GM12875 (cell line): ENCODE results near the gene PIGV.

Experiments
- H3K4me3 ChIP-seq: one replicate; pipeline ENCODE4 v1.5.1; 2011; ENCODE audit warnings: low read depth, low read length, control low read depth
- TF ChIP-seq, protein P1 (sequence below): IDR thresholded peaks from 2 replicates; pipeline ENCODE4 v1.5.1; 2011; ENCODE audit warnings: low read depth, mild to moderate bottlenecking, control low read depth, inconsistent platforms, low read length, moderate library complexity, borderline replicate concordance; ENCODE audit not compliant: insufficient read depth

Gene PIGV

GRCh38 chr1:26826261-26827105, 38.7 kb downstream of the PIGV start, which contains the start of gene ZDHHC18:
TSS of gene ZDHHC18 (plus strand) at chr1:26826688. CDS start at chr1:26826805, 117 bp downstream.
- H3K4me3 ChIP-seq, result peak within 1 kb of the TSS; percentile 69
- TF ChIP-seq, protein P1, sequence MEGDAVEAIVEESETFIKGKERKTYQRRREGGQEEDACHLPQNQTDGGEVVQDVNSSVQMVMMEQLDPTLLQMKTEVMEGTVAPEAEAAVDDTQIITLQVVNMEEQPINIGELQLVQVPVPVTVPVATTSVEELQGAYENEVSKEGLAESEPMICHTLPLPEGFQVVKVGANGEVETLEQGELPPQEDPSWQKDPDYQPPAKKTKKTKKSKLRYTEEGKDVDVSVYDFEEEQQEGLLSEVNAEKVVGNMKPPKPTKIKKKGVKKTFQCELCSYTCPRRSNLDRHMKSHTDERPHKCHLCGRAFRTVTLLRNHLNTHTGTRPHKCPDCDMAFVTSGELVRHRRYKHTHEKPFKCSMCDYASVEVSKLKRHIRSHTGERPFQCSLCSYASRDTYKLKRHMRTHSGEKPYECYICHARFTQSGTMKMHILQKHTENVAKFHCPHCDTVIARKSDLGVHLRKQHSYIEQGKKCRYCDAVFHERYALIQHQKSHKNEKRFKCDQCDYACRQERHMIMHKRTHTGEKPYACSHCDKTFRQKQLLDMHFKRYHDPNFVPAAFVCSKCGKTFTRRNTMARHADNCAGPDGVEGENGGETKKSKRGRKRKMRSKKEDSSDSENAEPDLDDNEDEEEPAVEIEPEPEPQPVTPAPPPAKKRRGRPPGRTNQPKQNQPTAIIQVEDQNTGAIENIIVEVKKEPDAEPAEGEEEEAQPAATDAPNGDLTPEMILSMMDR, result peak; percentile 74

GRCh38 chr1:26827106-26827604, 39.4 kb downstream of the PIGV start:
- TF ChIP-seq, protein P1, result no peak
- H3K4me3 ChIP-seq, result peak overlapping the region; percentile 69

GRCh38 chr1:26827663-26828062, 39.9 kb downstream of the PIGV start:
- H3K4me3 ChIP-seq, result peak overlapping the region; percentile 69
- TF ChIP-seq, protein P1, result no peak

DNA sequence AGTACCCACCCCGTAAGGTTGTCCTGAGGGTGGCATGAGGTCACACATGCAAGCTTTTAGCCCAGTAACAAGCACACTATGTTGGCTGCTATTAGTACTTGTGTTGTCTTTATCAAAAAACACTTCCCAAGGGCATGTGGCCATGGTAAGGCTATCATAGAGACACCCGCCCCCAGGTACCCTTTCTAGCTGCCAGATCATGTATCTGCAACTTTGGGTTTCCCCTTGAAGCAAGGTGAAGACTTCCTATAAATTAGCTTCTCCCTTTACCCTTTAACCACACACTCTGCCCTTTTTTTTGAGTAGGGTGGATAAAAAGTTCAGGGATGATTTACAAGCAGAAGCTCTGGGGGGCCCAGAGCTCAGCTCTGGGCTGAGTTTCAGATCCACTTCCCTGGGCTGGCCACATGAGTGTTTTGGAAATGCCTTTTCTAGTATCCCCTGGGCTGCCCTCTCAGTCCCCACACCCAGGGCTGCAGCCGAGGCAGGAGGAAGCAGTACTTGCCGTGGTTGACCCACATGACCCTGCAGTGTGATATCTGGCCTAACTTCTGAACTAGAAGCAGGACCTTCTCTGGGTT, 40.8 kb downstream of the PIGV start:
- H3K4me3 ChIP-seq, result peak overlapping the region; percentile 69
- TF ChIP-seq, protein P1, result no peak

- TF ChIP-seq, protein P1, result no peak
- H3K4me3 ChIP-seq, result peak overlapping the region; percentile 69
Measured at GRCh38 chr1:26829184-26829911, 41.6 kb downstream of the PIGV start.

- TF ChIP-seq, protein P1, result no peak
- no peak overlapping the region for H3K4me3 ChIP-seq
Measured at GRCh38 chr1:26831059-26831458, 43.3 kb downstream of the PIGV start.
